GM19193 (cell line): ENCODE measurements around the gene CNKSR3.

ENCODE experiments used
- POLR2A ChIP-seq: IDR thresholded peaks from 4 replicates; pipeline ENCODE4 v1.6.1; 2011; ENCODE audit not compliant: insufficient read depth, insufficient read length; ENCODE audit errors: extremely low read depth

CNKSR3 gene

DNA sequence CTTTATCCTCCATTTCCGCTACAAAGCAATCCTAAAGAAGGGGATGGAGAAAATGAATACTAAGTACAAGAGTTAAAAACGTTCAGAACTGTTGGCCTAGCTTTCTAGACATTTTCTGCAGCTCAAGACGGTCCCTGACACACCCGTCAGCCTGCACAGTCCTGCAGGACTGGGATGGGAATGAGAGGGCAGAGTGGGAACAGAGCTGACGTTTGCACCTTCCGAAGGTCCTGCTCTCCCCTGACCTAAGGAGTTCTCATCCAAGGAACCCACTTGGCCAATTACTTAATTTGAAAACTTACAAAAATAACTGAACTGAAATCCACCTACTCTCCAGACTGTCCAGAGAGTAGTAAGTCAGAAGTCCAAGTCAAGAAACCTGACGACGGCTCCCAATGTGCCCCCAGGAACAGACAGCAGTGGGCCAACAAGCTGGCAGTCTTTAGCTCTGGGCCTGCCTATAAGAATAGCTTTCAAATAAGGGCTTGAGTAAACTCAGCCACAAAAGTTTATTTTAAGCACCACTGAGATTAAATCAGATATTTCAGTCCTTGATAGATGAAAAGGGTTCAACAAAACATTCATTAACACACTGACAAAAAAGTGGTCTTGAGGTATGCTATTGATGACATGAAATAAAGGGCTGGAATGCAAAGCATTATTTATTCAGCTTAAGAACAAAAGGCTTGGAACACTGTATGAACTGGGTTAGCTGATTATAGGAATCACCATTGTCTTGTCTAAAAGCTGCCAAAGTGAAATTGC, 76.8 kb downstream of the CNKSR3 start:
- no peak for TF ChIP-seq POLR2A

DNA sequence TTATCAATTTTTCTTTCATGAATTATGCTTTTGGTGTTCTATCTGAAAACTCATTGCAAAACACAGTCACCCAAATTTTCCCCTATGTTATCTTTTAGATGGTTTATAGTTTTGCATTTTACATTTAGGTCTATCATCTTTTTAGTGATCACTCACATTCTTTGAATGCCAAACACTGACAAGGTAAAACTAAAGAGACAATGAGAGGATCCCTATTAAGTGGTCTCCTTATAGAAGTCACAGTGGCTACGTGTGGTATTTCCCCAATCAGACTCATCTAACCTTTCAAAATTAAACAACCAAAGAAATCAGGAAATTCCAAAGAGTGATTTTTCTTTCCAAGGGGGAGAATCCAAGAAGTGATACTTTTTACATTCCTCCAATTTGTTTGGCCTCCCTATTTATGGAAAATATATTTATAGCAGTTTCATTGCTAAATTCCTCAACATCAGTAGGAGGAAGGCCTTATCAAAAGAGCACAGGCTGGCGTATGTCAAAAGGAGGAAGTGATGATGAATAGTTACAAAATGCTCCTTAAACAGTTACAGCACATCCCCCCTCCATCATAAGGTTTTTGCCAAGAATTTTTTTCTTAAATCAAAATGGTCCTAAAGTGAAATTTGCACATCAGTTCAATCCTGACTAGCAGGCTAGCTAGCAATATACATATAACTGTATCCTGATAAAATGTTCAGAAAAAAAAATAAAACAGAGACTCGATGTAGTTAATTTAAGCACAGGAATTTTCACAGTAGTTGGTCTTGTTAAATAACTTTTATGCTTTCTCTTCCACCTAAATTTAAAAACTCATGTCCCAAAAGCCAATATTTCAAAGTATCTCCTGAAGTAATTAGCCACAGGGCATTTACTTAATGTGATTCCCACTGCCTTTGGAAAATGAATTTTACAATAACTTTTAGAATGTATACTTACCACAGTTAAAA, 77.7 kb downstream of the CNKSR3 start:
- no peak for TF ChIP-seq POLR2A

GRCh38 chr6:154430481-154430919, 80.0 kb downstream of the CNKSR3 start:
- no peak for TF ChIP-seq POLR2A

GRCh38 chr6:154429711-154430110, 80.8 kb downstream of the CNKSR3 start:
- no peak for TF ChIP-seq POLR2A

GRCh38 chr6:154428897-154429296, 81.6 kb downstream of the CNKSR3 start:
- TF ChIP-seq POLR2A: no peak

DNA sequence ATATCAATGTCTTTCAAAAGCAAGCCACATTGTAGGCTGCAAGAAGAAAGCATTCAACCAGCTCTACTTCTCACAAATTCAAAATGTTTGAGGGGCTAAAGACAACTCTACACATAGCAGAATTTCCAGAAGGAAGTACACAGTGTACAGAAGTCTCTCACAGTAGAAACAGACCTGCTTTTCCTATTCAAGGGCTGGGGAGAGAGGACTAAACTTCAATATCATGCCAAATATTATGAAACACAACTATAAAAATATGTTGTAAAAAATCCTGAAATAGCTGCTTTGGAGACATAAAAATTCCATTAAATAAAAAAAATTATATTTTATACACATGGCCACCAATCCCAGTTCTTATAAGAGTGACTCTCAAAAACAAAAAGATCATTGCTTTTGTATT, 83.0 kb downstream of the CNKSR3 start:
- no peak for TF ChIP-seq POLR2A

DNA sequence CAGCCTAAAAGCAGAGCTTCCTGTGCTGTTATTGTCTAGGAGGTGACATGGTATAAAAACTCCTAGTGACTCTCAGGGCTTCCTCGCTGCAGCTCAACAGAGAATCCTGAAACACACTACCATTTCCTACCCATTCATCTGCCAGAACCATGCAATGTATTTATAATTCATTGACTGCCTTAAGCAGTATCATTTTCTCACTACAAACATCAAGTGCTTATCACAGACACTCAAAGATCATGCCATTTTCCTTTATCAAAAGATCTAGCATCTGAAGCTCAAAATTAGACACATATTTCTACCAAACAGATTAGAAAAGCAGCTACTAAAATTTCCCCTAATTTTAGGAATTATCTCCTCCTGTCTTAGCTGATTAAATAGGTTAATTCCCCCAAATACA, 83.5 kb downstream of the CNKSR3 start:
- TF ChIP-seq POLR2A: no peak

GRCh38 chr6:154425034-154425433, 85.5 kb downstream of the CNKSR3 start:
- TF ChIP-seq POLR2A: no peak

DNA sequence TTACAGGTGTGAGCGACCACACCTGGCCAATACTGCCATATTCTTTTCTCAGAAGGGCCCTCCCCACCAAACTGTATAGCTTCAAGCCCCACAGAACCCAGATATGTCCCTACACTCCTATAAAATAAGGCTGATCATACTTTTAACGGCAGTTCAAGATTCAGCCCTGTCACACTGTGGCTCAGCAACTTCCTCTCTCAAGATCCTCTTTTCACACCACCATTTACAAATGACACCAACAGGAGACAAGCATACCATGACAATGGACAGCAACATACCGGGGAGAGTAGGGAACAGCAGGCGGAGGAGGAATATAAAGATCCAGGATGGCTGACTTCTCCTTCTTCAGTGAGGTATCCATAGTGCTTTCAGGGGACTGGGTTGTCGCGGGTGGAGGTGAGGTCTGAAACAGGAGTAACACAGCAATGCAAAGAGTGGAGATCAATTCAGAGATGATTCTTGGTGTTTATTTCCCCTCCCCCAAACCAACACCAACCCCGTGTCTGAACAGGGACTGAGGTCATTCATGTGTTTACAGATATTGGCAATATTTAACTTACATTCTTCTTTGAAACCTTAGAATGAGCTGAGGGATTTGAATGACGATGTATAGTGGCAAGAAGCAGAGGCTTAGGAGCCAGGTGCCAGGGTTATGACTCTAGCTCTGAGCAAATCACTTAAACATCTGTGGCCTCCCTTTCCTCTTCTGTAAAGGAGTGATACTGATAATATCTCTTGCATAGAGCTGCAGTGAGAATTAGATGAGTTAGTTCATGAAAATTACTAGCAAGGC, 96.3 kb downstream of the CNKSR3 start:
- no peak for TF ChIP-seq POLR2A

- no peak for TF ChIP-seq POLR2A
These were observed 98.2 kb downstream of the CNKSR3 start for GRCh38 chr6:154412106-154412820.

DNA sequence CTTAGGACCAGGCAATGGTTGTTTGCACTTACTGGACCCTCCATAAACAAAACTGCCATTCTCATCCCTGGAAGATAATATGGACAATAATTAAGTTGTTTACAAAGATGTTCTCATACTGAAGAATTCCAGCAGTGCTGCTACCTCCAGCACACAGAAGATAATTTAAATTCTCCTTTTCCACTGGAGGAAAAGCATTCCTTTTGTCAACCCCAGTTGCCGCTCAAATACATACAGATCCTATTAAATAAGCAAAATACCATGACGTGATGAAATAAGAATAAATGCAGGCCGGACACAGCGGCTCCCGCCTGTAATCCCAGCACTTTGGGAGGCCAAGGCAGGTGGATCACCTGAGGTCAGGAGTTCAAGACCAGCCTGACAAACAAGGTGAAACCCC, 99.4 kb downstream of the CNKSR3 start:
- TF ChIP-seq POLR2A: no peak

GRCh38 chr6:154410619-154411072, 99.8 kb downstream of the CNKSR3 start:
- TF ChIP-seq POLR2A: no peak

GRCh38 chr6:154408891-154409500, 101.5 kb downstream of the CNKSR3 start:
- no peak for TF ChIP-seq POLR2A

DNA sequence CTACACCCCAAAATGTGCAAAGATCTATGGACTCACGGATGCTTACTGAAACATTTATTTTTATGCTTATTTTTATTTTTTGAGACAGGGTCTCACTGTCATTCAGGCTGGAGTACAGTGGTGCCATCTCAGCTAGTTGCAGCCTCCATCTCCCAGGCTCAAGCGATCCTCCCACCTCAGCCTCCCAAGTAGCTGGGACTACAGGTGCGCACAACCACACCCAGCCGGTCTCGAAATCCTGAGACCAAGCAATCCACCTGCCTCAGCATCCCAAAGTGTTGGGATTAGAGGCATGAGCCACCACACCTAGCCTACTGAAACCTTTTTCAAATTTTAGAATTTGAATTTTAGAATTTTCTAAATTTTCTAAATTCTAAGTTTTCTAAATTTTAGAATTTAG, 103.0 kb downstream of the CNKSR3 start:
- TF ChIP-seq POLR2A: no peak
